HCT116 (cell line): Measurements from ENCODE around the gene ZSWIM8.

ENCODE experiments used
- SP1 ChIP-seq: IDR thresholded peaks from 2 replicates; pipeline ENCODE4 v1.6.1; 2012; ENCODE audit warnings: low read depth
- TF ChIP-seq, protein P1 (sequence below), 3 experiments: fragments of 200-600 bp in 1 of 3; sonication (generic) in 1 of 3; IDR thresholded peaks in 2 of 3; conservative IDR thresholded peaks in 1 of 3; 2 replicates each; pipeline ENCODE4 v1.5.1; 2012 to 2017; ENCODE audit warnings: low read depth in 2 of 3, low read length in 2 of 3, antibody characterized with exemption in 1 of 3, borderline replicate concordance in 1 of 3, control low read depth in 1 of 3, mild to moderate bottlenecking in 1 of 3, mixed read lengths in 1 of 3, mixed run types in 1 of 3, moderate library complexity in 1 of 3; ENCODE audit not compliant: insufficient read depth in 1 of 3

DNA sequence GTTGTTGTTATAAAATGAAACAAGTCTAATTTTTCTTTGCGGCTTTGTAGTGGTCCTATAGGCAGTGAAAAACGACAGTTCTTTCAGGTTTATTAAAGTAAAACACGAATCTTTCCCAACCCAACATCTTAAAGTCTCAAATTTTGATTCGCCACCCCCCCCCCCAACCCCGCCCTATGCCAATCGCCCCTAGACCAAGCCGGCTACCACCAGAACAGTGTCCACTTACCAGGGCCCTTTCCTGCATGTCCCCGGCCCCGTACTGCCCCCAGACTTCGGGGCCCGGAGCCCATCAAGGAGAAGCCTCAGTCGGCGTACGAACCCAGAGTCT, 3.9 kb upstream of the ZSWIM8 start:
- TF ChIP-seq SP1, result no peak
- TF ChIP-seq, protein P1, sequence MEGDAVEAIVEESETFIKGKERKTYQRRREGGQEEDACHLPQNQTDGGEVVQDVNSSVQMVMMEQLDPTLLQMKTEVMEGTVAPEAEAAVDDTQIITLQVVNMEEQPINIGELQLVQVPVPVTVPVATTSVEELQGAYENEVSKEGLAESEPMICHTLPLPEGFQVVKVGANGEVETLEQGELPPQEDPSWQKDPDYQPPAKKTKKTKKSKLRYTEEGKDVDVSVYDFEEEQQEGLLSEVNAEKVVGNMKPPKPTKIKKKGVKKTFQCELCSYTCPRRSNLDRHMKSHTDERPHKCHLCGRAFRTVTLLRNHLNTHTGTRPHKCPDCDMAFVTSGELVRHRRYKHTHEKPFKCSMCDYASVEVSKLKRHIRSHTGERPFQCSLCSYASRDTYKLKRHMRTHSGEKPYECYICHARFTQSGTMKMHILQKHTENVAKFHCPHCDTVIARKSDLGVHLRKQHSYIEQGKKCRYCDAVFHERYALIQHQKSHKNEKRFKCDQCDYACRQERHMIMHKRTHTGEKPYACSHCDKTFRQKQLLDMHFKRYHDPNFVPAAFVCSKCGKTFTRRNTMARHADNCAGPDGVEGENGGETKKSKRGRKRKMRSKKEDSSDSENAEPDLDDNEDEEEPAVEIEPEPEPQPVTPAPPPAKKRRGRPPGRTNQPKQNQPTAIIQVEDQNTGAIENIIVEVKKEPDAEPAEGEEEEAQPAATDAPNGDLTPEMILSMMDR (IDR thresholded peaks at IDR 0.05 in 2 of 3, conservative IDR thresholded peaks at IDR 0.05 in 1 of 3; ENCODE audit: borderline replicate concordance in 1 of 3, insufficient read depth in 1 of 3, low read depth in 2 of 3, low read length in 2 of 3), result no peak
